ENCODE data around the gene LRMDA. TPM values are rescaled to one million over a fixed set of nuclear protein-coding genes. Genes with fewer than 3 reads are reported as not detected.

LRMDA gene
- total RNA-seq, 3 donors from 2014 or later (not counting 1 experiment from before 2014, with no cell fraction given) = 1.4 to 2.4 (median 2.1) TPM

DNA sequence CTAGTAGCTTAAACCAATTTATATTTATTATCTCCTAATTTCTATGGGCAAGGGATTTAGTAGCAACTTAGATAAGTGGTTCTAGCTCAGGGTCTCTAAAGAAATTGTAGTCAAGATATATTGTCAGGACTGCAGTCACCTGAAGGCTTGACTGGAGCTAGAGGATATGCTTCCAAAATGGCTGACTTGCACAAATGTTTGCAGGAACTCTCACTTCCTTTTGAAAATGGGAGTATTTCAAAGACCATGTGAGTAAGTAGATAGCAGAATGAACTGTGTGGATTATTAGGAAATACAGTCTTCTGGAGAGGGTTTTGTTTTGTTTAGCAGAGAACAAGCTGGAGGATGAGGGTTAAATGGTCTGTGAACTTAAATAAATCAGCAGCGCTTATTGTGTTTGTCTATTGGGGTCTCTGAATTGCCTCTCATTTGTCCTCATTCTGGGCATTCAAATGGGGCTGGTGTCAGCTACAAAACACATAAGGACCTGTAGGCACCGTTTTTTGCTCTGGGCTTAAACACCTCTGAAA is 524.6 kb downstream of the LRMDA start:
- no peak for ATAC-seq
- intact Hi-C loops (cut with micrococcal nuclease) = no loop called here
- no peak for DNase-seq
- Mint-ChIP-seq H3K36me3 (no peaks in the 10 kb centered on the region), H3K27ac (no peak overlapping the region), H3K9me3 (no peaks in the 10 kb centered on the region), H3K4me3 (no peak overlapping the region), H3K4me1 (no peaks in the 10 kb centered on the region), H3K27me3 (ENCODE audit: low read depth in 2 of 2) (peaks cover 0 to 4% of the 10 kb centered on the region in 2 donors)
- Histone ChIP-seq H3K9me3 (ENCODE audit: control insufficient read depth, insufficient read depth, low read length) (no peaks in the 10 kb centered on the region), H3K27ac (ENCODE audit: low read length) (no peak overlapping the region), H3K4me3 (ENCODE audit: low read length) (no peak overlapping the region), H3K36me3 (ENCODE audit: control insufficient read depth, insufficient read depth, low read length) (no peaks in the 10 kb centered on the region), H3K4me1 (ENCODE audit: control insufficient read depth, insufficient read depth, low read length) (no peaks in the 10 kb centered on the region), H3K27me3 (ENCODE audit: control insufficient read depth, insufficient read depth, low read length) (no peaks in the 10 kb centered on the region)
- TF ChIP-seq, protein P1, sequence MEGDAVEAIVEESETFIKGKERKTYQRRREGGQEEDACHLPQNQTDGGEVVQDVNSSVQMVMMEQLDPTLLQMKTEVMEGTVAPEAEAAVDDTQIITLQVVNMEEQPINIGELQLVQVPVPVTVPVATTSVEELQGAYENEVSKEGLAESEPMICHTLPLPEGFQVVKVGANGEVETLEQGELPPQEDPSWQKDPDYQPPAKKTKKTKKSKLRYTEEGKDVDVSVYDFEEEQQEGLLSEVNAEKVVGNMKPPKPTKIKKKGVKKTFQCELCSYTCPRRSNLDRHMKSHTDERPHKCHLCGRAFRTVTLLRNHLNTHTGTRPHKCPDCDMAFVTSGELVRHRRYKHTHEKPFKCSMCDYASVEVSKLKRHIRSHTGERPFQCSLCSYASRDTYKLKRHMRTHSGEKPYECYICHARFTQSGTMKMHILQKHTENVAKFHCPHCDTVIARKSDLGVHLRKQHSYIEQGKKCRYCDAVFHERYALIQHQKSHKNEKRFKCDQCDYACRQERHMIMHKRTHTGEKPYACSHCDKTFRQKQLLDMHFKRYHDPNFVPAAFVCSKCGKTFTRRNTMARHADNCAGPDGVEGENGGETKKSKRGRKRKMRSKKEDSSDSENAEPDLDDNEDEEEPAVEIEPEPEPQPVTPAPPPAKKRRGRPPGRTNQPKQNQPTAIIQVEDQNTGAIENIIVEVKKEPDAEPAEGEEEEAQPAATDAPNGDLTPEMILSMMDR (IDR thresholded peaks at IDR 0.05) = no peak
- 91% methylated on average over 2 of the region's 2 CpGs for whole genome bisulfite sequencing (ENCODE audit: insufficient coverage)

DNA sequence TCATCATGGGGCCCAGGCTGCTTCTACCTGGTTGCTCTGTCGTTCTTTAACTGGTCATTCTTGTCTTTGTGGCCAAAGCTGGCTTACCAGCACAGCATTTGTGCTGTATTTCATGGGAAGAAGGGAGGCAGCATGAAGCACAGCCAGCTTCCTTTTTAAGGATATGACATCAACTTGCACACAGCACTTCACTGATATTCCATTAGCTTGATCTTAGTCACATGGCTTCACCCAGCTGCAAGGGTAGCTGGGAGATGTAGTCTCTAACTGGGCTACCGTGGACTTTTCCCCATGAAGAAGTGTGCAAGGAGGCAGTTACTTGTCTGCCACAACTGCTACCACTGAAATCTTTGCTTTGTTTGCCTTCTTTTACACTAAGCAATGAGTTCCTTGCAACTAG is 525.2 kb downstream of the LRMDA start:
- no peaks in the 10 kb centered on the region for H3K4me1 Mint-ChIP-seq
- no peaks in the 10 kb centered on the region for H3K4me1 ChIP-seq (ENCODE audit: control insufficient read depth, insufficient read depth, low read length)
- peaks cover 0 to 4% of the 10 kb centered on the region in 2 donors for H3K27me3 Mint-ChIP-seq (ENCODE audit: low read depth in 2 of 2)
- no peak overlapping the region for H3K27ac ChIP-seq (ENCODE audit: low read length)
- H3K4me3 Mint-ChIP-seq = no peak overlapping the region
- WGBS (ENCODE audit: insufficient coverage) = 77% methylated on average over 2 of the region's 2 CpGs
- H3K9me3 ChIP-seq (ENCODE audit: control insufficient read depth, insufficient read depth, low read length) = no peaks in the 10 kb centered on the region
- TF ChIP-seq, protein P1 (IDR thresholded peaks at IDR 0.05) = no peak
- H3K27ac Mint-ChIP-seq = no peak overlapping the region
- no peaks in the 10 kb centered on the region for H3K27me3 ChIP-seq (ENCODE audit: control insufficient read depth, insufficient read depth, low read length)
- intact Hi-C loops (cut with micrococcal nuclease) = no loop called here
- H3K36me3 Mint-ChIP-seq = no peaks in the 10 kb centered on the region
- H3K4me3 ChIP-seq (ENCODE audit: low read length) = no peak overlapping the region
- H3K9me3 Mint-ChIP-seq = no peaks in the 10 kb centered on the region
- DNase-seq (no peak), ATAC-seq (no peak)
- no peaks in the 10 kb centered on the region for H3K36me3 ChIP-seq (ENCODE audit: control insufficient read depth, insufficient read depth, low read length)

DNA sequence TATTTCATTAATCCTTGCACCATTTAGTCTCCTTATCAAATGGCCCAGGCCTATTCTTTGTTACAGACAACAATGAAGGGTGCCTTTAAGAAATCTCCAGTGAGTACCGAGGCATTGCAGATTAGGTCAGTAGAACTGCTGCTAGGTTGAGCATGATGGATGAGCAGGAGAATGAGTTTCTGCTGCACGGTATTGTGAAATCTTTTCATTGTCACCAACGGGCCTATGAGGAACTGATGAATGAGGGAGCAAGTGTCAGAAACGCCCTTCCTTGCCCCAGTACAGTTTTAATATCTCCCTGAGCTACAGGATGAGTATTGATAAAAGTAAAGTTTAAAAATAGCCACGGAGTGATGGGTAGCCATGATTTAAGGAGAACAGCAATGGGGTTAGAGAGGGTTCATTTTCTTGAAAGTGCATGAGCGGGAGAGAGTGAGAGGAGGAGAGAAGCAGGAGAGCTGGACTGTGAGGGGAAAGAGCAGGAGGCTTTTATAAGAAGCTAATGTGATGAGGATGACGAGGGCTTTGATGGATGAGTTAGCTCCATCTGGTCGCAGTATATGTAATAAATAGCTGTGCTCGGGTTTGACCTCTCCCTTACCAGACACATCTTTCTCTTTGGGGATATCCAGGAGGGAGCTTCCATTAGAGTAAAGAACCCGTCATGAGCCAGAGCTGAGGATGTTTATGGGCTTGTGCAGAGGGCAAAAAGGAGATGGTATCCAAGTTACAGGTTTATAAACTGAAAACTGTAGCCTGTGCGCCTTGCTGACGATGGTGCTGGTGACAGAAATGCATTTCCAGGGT is 526.1 kb downstream of the LRMDA start:
- Mint-ChIP-seq H3K4me3 (no peak overlapping the region), H3K36me3 (no peaks in the 10 kb centered on the region), H3K27ac (no peak overlapping the region), H3K4me1 (no peaks in the 10 kb centered on the region), H3K9me3 (no peaks in the 10 kb centered on the region), H3K27me3 (ENCODE audit: low read depth in 2 of 2) (peaks cover 0 to 4% of the 10 kb centered on the region in 2 donors)
- TF ChIP-seq, protein P1 (IDR thresholded peaks at IDR 0.05) = no peak
- Histone ChIP-seq H3K27ac (ENCODE audit: low read length) (no peak overlapping the region), H3K9me3 (ENCODE audit: control insufficient read depth, insufficient read depth, low read length) (no peaks in the 10 kb centered on the region), H3K27me3 (ENCODE audit: control insufficient read depth, insufficient read depth, low read length) (no peaks in the 10 kb centered on the region), H3K4me3 (ENCODE audit: low read length) (no peak overlapping the region), H3K36me3 (ENCODE audit: control insufficient read depth, insufficient read depth, low read length) (no peaks in the 10 kb centered on the region), H3K4me1 (ENCODE audit: control insufficient read depth, insufficient read depth, low read length) (no peaks in the 10 kb centered on the region)
- intact Hi-C loops (cut with micrococcal nuclease) = no loop called here
- WGBS (ENCODE audit: insufficient coverage) = 80% methylated on average over 10 of the region's 12 CpGs
- ATAC-seq = no peak
- no peak for DNase-seq

All from natural killer cell (primary cell).